Small intestine (tissue), 7 donors: Measurements from ENCODE around the gene CORO1C. TPM values are rescaled to one million over a fixed set of nuclear protein-coding genes. Genes with fewer than 3 reads are reported as not detected.

Experiments used
- DNase-seq, 2 donors: peaks; one replicate each; pipeline versions ENCODE4 v3.0.0 to v3.0.0-alpha.2; 2013
- FAIRE-seq: peaks from 2 replicates; lab custom pipeline; 2012; peaks lifted over from hg19 to GRCh38; lab: Jason Lieb, UNC
- H3K27ac ChIP-seq, 3 donors: one replicate each; pipeline ENCODE4 v1.5.1; 2013; ENCODE audit warnings: low read length in 2 of 3, mild to moderate bottlenecking in 2 of 3, control low read depth in 1 of 3, inconsistent platforms in 1 of 3, low read depth in 1 of 3, moderate library complexity in 1 of 3
- H3K27me3 ChIP-seq, 3 donors: one replicate each; pipeline ENCODE4 v1.6.1; 2013; ENCODE audit warnings: low read length in 3 of 3, inconsistent platforms in 1 of 3; ENCODE audit not compliant: control insufficient read depth in 3 of 3, insufficient read depth in 3 of 3
- H3K36me3 ChIP-seq, 3 donors: one replicate each; pipeline ENCODE4 v1.6.1; 2013; ENCODE audit warnings: low read length in 3 of 3, inconsistent platforms in 1 of 3, low read depth in 1 of 3, mild to moderate bottlenecking in 1 of 3, moderate library complexity in 1 of 3; ENCODE audit not compliant: control insufficient read depth in 3 of 3, insufficient read depth in 2 of 3
- H3K4me1 ChIP-seq, 3 donors: one replicate each; pipeline ENCODE4 v1.6.1; 2013; ENCODE audit warnings: low read length in 2 of 3, inconsistent platforms in 1 of 3, low read depth in 1 of 3, mild to moderate bottlenecking in 1 of 3, moderate library complexity in 1 of 3; ENCODE audit not compliant: control insufficient read depth in 3 of 3, insufficient read depth in 2 of 3
- H3K4me3 ChIP-seq, 3 donors: one replicate each; pipeline ENCODE4 v1.5.1; 2013; ENCODE audit warnings: low read length in 3 of 3, control low read depth in 1 of 3, inconsistent platforms in 1 of 3, low read depth in 1 of 3, mild to moderate bottlenecking in 1 of 3, moderate library complexity in 1 of 3
- H3K9me3 ChIP-seq, 2 donors: one replicate each; pipeline ENCODE4 v1.6.1; 2013; ENCODE audit warnings: low read depth in 1 of 2, low read length in 1 of 2; ENCODE audit not compliant: control insufficient read depth in 2 of 2, insufficient read depth in 1 of 2
- WGBS, 3 donors: extraction: QIAGEN DNeasy Blood & Tissue Kit; methylation state at CpG; one replicate each; pipeline ENCODE4 v1.1.7; 2013; 5-methylcytosine and 5-hydroxymethylcytosine counted together
- polyA plus RNA-seq, 4 donors: library from polyadenylated mRNA; stranded (reverse) in 3 of 4; unstranded in 1 of 4; fragments of 200-250 nt in 3 of 4; fragments of 120-200 nt in 1 of 4; gene quantifications; one replicate each; pipeline versions ENCODE4 v1.2.1 to v1.2.3, GENCODE V29; 2013
- donor health status: healthy with polysubstance abuse.
- donor health status: control.
- donor health status: control.
- donor health status: Bipolar disorder and iron deficiency.
- donor health status: healthy.

Gene CORO1C
- polyA plus RNA-seq, 4 donors: 22.2 to 59.2 (median 33.0) TPM

GRCh38 chr12:108713471-108713870 is 17.8 kb downstream of the CORO1C start:
- FAIRE-seq (no peak), DNase-seq (no peak)
- Histone ChIP-seq H3K9me3 (no peaks in the 10 kb centered on the region), H3K27me3 (no peaks in the 10 kb centered on the region), H3K4me1 (peaks cover 0 to 4% (median 0%) of the 10 kb centered on the region in 3 donors), H3K4me3 (no peak overlapping the region), H3K36me3 (peaks cover 0 to 4% (median 2%) of the 10 kb centered on the region in 3 donors), H3K27ac (no peak overlapping the region)
- WGBS, 3 donors: 67 to 81% (median 78%) methylated on average over 6 of the region's 6 CpGs

- no peak overlapping the region for H3K4me3 ChIP-seq
- H3K27ac ChIP-seq: no peak overlapping the region
- peaks cover 0 to 4% (median 2%) of the 10 kb centered on the region in 3 donors for H3K36me3 ChIP-seq
- no peaks in the 10 kb centered on the region for H3K9me3 ChIP-seq
- no peak for DNase-seq
- H3K4me1 ChIP-seq: peaks cover 0 to 4% (median 0%) of the 10 kb centered on the region in 3 donors
- H3K27me3 ChIP-seq: no peaks in the 10 kb centered on the region
- no peak for FAIRE-seq
- 59 to 74% (median 63%) methylated on average over 2 of the region's 2 CpGs for WGBS, 3 donors
These were observed 18.5 kb downstream of the CORO1C start for GRCh38 chr12:108712925-108713203.

DNA sequence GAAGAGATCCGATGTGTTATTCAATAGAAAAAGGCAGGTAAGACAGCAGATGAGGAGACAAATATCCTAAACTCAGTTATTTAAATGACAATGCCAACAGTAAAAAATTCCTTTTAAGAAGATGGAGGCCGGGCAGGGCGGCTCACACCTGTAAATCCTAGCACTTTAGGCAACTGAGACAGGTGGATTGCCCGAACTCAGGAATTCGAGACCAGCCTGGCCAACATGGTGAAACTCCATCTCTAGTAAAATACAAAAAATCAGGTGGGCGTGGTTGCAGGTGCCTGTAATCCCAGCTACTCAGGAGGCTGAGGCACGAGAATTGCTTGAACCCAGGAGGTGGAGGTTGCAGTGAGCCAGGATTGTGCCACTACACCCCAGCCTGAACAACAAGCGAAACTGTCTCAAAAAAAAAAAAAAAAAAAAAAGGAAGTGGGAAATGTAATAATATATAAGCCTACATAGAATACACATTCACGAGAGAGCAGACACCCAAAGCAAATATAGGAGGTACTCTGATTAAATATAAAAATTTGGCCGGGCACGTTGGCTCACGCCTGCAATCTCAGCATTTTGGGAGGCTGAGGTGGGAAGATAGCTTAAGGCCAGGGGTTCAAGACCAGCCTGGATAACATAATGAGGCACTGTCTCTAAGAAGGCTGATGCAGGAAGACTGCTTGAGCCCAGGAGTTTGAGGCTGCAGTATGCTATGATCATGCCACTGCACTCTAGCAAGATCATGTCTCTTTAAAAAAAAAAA is 19.0 kb downstream of the CORO1C start:
- no peak for DNase-seq
- no peak for FAIRE-seq

DNA sequence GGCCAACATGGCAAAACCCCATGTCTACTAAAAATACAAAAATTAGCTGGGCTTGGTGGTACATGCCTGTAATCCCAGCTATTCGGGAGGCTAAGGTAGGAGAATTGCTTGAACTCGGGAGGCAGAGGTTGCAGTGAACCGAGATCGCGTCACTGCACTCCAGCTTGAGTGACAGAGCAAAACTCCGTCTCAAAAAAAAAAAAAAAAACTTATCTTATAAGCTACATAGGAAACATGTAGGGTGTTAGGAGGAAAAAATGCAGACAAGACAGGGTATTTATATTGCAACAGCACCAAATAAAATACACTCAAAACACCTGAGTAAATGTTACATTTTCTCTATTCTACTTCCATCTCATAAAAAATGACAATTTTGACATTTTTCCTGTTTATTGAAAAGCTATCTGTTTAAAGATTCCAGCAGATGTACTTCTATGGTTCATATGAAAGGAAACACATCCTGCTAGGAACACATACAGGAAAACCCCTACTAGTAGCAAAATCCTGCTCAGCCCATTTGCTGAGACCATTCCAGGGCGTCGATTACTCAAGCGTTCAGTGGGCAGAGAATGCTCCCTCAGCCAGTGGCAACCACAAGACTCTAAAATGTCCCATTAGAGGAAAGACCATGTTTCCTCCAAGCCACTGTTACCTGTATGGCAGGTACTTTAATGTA is 19.7 kb downstream of the CORO1C start:
- Histone ChIP-seq H3K4me3 (no peak overlapping the region), H3K27me3 (no peaks in the 10 kb centered on the region), H3K4me1 (peaks cover 0 to 4% (median 0%) of the 10 kb centered on the region in 3 donors), H3K9me3 (no peaks in the 10 kb centered on the region), H3K27ac (peak overlapping the region in 1 of 3 donors; percentile 28), H3K36me3 (peaks cover 0 to 2% (median 0%) of the 10 kb centered on the region in 3 donors)
- FAIRE-seq: no peak
- 87 to 94% (median 93%) methylated on average over 9 of the region's 9 CpGs for WGBS, 3 donors
- no peak for DNase-seq

More for the DNA sequence above, 19.0 kb downstream of the CORO1C start:
- Histone ChIP-seq H3K27ac (peak overlapping the region in 1 of 3 donors; percentile 34), H3K4me3 (no peak overlapping the region), H3K27me3 (no peaks in the 10 kb centered on the region), H3K9me3 (no peaks in the 10 kb centered on the region), H3K4me1 (peaks cover 0 to 4% (median 0%) of the 10 kb centered on the region in 3 donors), H3K36me3 (peaks cover 0 to 4% (median 2%) of the 10 kb centered on the region in 3 donors)
- WGBS, 3 donors: 83 to 90% (median 89%) methylated on average over 12 of the region's 12 CpGs

GRCh38 chr12:108709697-108710096 is 21.6 kb downstream of the CORO1C start:
- DNase-seq: no peak
- Histone ChIP-seq H3K4me1 (peaks cover 0 to 4% (median 0%) of the 10 kb centered on the region in 3 donors), H3K27ac (no peak overlapping the region), H3K4me3 (no peak overlapping the region), H3K9me3 (no peaks in the 10 kb centered on the region), H3K36me3 (peaks cover 0 to 2% (median 0%) of the 10 kb centered on the region in 3 donors), H3K27me3 (no peaks in the 10 kb centered on the region)
- WGBS, 3 donors: 69 to 88% (median 85%) methylated on average over 1 of the region's 1 CpG
- no peak for FAIRE-seq

GRCh38 chr12:108704527-108704926 is 26.8 kb downstream of the CORO1C start:
- Histone ChIP-seq H3K36me3 (peaks cover 0 to 13% (median 0%) of the 10 kb centered on the region in 3 donors), H3K27ac (no peak overlapping the region), H3K27me3 (no peaks in the 10 kb centered on the region), H3K4me3 (no peak overlapping the region), H3K4me1 (peaks cover 0 to 13% (median 5%) of the 10 kb centered on the region in 3 donors), H3K9me3 (no peaks in the 10 kb centered on the region)
- no peak for FAIRE-seq
- 52 to 72% (median 57%) methylated on average over 5 of the region's 5 CpGs for WGBS, 3 donors
- peak in 1 of 2 donors; percentile 31 for DNase-seq

GRCh38 chr12:108702595-108703320 is 28.6 kb downstream of the CORO1C start:
- Histone ChIP-seq H3K27ac (no peak overlapping the region), H3K4me1 (peaks cover 0 to 13% (median 5%) of the 10 kb centered on the region in 3 donors), H3K9me3 (no peaks in the 10 kb centered on the region), H3K27me3 (no peaks in the 10 kb centered on the region), H3K4me3 (no peak overlapping the region), H3K36me3 (peaks cover 3 to 20% (median 6%) of the 10 kb centered on the region in 3 donors)
- no peak for DNase-seq
- 72 to 89% (median 87%) methylated on average over 10 of the region's 10 CpGs for WGBS, 3 donors
- FAIRE-seq: no peak

DNA sequence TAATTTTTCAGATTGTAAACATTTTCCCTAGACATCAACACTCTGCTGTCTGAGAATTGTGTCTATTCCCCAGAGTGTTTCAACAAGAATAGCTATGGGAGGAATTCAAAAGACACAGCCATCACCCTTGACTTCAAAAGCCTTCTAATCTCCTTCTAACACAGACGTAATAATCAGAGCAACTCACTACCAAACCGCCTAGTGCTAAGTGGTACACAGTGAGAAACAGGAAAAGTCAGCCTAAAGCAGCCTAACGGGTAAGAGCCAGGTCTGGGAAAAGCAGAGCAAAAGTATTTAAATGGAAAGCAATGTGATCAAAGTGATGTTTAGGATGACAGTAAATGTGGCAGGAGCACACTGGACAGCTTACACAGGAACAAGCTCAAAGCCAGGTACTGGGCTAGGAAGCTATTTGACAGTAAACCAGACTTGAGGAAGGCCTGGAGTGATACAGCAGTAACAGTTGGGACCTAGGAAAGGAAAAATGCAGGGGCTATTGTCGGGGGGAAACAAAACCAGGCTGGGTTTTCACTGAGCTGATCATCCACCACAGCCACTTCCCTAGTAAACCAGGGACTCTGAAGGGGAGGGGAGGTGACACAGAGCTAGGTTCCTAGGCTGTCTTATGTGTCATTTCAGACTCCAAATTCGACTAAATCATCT is 29.4 kb downstream of the CORO1C start:
- 50 to 60% (median 56%) methylated on average over 5 of the region's 5 CpGs for WGBS, 3 donors
- Histone ChIP-seq H3K27me3 (no peaks in the 10 kb centered on the region), H3K4me3 (no peak overlapping the region), H3K4me1 (peaks cover 0 to 13% (median 5%) of the 10 kb centered on the region in 3 donors), H3K9me3 (no peaks in the 10 kb centered on the region), H3K36me3 (peaks cover 3 to 20% (median 6%) of the 10 kb centered on the region in 3 donors), H3K27ac (peak overlapping the region in 2 of 3 donors; percentile 54 to 59)
- DNase-seq (no peak), FAIRE-seq (no peak)
